Measurements from ENCODE around the gene FMN2.

Gene FMN2

DNA sequence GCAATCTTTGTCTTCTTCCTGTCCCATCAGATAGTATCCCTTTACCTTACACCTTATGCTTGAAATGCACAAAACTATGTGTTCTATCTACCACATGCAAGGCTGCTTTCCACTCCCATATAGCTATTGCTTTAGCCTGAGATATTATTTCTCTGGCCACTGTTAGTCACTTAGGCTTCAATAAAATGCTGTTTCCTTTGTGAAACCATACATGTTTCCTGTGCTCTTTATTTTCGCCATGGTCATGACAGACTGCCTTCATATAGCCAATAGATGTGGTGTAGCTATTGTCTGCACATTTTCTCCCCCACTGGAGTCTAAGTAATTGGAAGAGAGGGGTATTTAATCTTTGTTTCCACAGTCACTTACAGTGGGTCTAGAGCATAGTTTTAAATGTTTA is 411.9 kb downstream of the FMN2 start:
- DNase-seq: no peak

DNA sequence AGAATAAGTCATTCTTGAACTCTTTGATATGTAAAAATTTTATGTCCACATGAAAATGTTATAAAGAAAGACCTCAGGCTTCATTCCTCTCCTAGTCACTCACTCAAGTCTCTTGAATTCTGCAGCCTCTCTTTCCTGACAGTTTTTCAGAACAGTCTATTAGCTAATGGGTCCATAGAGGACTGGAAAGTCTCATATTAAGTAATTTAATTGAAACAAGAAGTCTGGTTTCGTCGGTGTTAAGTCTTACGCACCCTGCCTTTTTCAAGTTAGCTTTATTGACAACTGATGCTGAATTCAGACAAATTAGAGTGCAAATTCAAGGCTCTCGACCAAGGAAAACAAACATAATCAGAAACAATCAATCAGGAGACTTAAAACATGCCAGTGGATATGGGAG is 414.5 kb downstream of the FMN2 start:
- no peak for DNase-seq

DNA sequence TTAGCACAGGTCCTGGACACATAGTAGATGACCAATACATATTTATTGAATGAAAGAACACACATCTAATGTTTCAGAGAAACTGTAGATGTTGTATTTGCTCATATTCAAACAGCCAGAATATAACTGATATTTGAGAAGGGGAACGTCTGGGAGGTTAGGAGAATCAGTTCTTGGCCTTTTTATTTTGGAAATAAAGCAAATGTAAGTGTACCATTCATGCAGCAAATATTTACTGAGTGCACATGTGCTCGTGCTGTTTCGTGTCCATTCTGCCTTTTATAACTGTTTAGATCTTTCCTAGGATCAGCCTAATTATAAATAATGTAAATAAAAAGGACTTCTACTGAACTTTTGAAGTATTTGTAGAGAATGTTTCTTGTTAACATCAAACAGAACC is 416.5 kb downstream of the FMN2 start:
- DNase-seq: no peak

DNA sequence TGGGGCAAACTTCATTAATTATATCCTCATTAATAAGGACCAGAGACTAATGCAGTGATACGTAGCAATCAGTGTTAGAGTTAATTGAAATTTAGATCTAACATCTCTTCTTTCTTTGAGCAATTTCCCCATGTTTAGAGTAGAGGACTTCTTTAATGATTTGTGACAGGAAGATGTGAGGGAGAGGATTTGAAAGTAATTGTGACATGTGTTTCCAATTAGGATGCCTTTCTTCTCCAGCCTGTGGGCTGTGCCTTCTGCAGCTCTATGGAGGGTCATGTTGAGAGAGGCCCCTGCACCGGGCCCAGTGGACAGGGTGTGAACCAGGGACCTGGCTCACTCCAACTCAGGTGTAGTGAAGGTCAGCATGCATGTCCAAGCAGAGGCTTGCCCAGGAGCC is 417.3 kb downstream of the FMN2 start:
- DNase-seq: no peak

DNA sequence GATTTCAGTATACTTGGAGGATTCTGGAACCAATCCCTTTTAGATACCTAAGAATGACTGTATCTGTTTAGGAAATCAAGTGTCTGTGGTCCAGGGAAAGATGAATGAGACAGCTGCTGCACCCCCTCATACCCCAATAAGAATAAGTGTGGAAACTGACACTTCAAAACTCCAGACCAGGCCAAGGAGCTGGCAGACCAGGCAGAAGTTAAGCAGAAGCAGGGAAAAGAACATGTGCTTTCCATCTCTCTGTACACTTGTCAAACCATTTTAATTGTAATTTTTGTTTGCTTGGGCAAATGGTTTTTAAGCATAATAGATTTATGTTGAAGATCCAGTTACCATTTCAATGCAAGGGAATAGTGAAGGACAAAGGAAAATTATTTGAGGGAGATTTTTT is 420.1 kb downstream of the FMN2 start:
- DNase-seq: no peak

DNA sequence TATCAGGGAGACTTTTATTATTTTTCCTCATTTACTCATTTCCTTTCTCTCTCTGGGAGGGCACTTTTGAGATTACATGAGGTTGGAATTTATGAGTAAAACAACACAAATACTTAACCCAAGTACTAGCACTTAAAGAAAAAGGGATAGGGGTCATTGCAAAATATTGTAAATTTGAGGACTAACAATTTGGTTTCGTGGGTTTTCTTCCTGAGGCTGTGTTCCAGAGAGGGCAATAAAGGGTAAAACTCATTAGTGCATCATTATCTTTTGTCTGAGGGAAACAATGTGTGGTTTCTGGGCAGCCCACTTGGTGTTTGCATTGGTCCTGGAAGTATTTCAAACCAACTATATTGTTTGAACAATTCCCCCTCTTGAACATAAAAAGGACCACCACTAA is 423.8 kb downstream of the FMN2 start:
- DNase-seq: peak; percentile 2

DNA sequence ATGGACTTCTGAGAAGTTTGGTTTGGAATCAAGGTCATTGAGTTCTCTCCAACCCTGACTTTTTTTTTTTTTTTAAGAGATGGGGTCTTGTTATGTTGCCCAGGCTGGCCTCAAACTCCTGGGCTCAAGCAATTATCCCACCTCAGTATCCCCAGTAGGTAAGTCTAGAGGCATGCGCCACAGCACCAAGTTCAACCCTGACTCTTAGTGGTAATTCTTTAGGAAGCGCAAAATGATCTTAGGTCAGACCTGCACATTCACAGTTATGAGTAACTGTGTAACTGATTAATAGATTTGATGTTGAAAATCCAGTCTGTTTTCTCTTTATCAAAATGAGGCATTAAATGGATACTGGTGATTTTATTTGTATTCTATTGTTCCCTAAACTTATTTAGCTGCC is 424.4 kb downstream of the FMN2 start:
- no peak for DNase-seq

DNA sequence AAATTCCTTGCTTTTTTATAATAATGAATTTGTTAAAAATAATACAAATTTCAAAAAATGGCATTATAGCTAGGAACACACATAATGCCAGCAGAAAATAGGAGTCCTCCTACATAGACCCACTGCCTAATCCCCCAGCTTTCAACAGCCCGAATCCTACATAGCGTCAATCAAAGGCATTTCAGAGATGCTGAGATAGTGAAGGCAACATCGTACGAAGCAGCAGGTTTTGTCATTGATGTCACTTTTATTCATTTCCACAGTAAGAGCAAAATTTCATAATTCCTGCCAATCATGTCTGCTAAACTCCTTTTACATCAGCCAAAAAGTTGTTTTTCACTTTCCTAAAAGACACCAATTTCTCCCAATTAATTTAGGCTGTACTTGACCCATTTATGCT is 426.2 kb downstream of the FMN2 start:
- no peak for DNase-seq

DNA sequence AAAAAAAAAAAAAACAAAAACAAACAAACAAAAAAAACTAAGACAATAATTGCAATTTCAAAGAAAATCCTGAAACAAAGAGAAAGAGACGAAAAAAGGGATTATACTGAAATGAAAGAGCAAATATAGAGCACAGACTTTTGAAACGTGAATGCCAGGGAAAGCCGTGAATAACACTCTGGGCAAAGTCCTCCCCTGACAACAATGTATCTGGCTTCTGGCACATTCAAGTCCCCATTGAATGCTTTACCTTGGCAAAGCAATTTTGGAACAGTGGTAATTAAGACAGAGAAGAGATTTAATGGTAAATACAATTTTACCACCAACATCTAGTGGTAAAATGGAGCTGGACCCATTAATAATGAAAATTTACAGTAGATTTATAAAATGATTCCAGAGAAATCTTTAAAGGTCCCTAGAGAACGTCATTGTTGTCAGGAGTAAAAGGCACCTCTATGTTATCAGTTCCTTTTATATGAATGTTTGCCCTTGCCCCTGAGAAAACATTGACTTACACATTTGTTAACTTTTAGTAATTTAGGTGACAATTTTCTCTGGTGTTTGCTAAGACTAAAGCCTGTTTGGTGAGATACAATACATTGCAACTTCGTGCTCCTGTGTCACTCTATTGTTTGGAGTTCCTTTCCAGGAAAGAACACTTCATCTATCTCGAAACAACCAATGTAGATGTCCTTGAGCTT is 430.6 kb downstream of the FMN2 start:
- DNase-seq: no peak

DNA sequence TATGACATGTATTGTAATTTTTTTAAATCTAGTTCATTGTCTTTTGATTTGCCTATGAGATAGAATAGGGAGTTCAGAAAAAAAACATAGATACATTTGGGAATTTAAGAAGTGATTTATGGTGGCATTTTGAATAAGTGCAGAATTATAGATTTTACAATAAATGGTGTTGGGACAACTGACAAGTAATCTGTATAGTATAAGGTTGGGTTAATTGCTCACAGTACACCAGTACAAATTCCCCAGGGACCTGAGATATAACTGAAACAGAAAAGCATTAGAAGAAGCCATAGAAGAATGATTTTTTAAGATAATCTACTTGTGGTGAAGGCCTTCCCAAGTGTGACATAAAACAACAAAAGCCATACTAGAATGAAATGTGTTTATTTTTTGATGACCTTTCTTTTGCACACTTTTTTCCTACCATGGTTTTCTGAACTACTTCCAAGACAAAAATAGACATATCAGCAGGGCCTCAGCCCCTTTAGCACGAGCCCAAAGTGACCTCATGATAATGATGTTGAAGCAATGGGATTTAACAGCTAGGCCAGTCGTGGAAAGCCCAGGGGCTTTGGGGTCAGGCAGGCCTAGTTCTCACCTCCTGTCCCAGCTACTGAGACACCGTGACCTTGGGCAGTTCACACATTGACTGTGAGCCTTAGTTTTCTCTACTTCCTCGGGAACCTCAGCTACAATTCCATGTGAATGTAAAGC is 432.8 kb downstream of the FMN2 start:
- DNase-seq: no peak

All from NCI-H1105 treated with DMSO at 0.1 percent for 48 hours (cell line).